Measurements from ENCODE around the gene GBF1.

The GBF1 gene

GRCh38 chr10:102309916-102310315, 64.6 kb downstream of the GBF1 start:
- no peak for DNase-seq

GRCh38 chr10:102310361-102311024, 65.2 kb downstream of the GBF1 start:
- DNase-seq, result no peak

- no peak for DNase-seq
Observed at GRCh38 chr10:102311025-102311420, 65.7 kb downstream of the GBF1 start.

GRCh38 chr10:102312683-102313082, 67.4 kb downstream of the GBF1 start:
- no peak for DNase-seq

- DNase-seq, result no peak
Observed at GRCh38 chr10:102313221-102313896, 68.0 kb downstream of the GBF1 start.

- DNase-seq, result no peak
Observed at GRCh38 chr10:102314801-102315200, 69.5 kb downstream of the GBF1 start.

- no peak for DNase-seq
Observed at GRCh38 chr10:102316421-102316820, 71.1 kb downstream of the GBF1 start.

GRCh38 chr10:102322914-102323313, 77.6 kb downstream of the GBF1 start:
- DNase-seq, result peak; percentile 36

GRCh38 chr10:102324061-102324460, 78.7 kb downstream of the GBF1 start:
- DNase-seq, result no peak

GRCh38 chr10:102326031-102326430, 80.7 kb downstream of the GBF1 start:
- no peak for DNase-seq

- no peak for DNase-seq
Observed at GRCh38 chr10:102327002-102327401, 81.7 kb downstream of the GBF1 start.

GRCh38 chr10:102327641-102328040, 82.3 kb downstream of the GBF1 start:
- no peak for DNase-seq

GRCh38 chr10:102332772-102333171, 87.4 kb downstream of the GBF1 start:
- DNase-seq, result no peak

- no peak for DNase-seq
Observed at GRCh38 chr10:102334101-102334500, 88.8 kb downstream of the GBF1 start.

- no peak for DNase-seq
Observed at GRCh38 chr10:102335184-102335583, 89.9 kb downstream of the GBF1 start.

- no peak for DNase-seq
Observed at GRCh38 chr10:102341038-102341688, 95.8 kb downstream of the GBF1 start.

- DNase-seq, result no peak
Observed at GRCh38 chr10:102342458-102342857, 97.1 kb downstream of the GBF1 start.

- DNase-seq, result no peak
Observed at GRCh38 chr10:102342958-102343357, 97.6 kb downstream of the GBF1 start.

- DNase-seq, result no peak
Observed at GRCh38 chr10:102344067-102344466, 98.7 kb downstream of the GBF1 start.

- no peak for DNase-seq
Observed at GRCh38 chr10:102347236-102347828, 102.0 kb downstream of the GBF1 start.

- DNase-seq, result peak; percentile 58
Observed at GRCh38 chr10:102352066-102352715, 106.9 kb downstream of the GBF1 start.

- DNase-seq, result no peak
Observed at GRCh38 chr10:102354451-102354850, 109.1 kb downstream of the GBF1 start.

- DNase-seq, result no peak
Observed at GRCh38 chr10:102358712-102359382, 113.5 kb downstream of the GBF1 start.
